BE2C (cell line): ENCODE results near the gene PRMT1.

Experiments used
- DNase-seq: peaks from one replicate; pipeline ENCODE4 v3.0.0-alpha.2; 2020
- H3K27me3 ChIP-seq: fragments of 250-450 bp; sonication (Bioruptor Pico); 2 replicates; pipeline ENCODE4 v1.5.1; 2020; ENCODE audit warnings: mild to moderate bottlenecking
- H3K36me3 ChIP-seq: fragments of 250-450 bp; sonication (Bioruptor Pico); 2 replicates; pipeline ENCODE4 v1.5.1; 2020; ENCODE audit warnings: mild to moderate bottlenecking
- H3K4me1 ChIP-seq: fragments of 250-450 bp; sonication (Bioruptor Pico); 2 replicates; pipeline ENCODE4 v1.5.1; 2020
- H3K4me3 ChIP-seq: 2 replicates; pipeline ENCODE4 v1.5.1; 2011; ENCODE audit warnings: low read depth, low read length
- H3K9me3 ChIP-seq: fragments of 250-450 bp; sonication (Bioruptor Pico); 2 replicates; pipeline ENCODE4 v1.5.1; 2020
- TF ChIP-seq, protein P1 (sequence below): IDR thresholded peaks from 2 replicates; pipeline ENCODE4 v1.5.1; 2012; ENCODE audit warnings: mild to moderate bottlenecking, low read depth, low read length

The PRMT1 gene

DNA sequence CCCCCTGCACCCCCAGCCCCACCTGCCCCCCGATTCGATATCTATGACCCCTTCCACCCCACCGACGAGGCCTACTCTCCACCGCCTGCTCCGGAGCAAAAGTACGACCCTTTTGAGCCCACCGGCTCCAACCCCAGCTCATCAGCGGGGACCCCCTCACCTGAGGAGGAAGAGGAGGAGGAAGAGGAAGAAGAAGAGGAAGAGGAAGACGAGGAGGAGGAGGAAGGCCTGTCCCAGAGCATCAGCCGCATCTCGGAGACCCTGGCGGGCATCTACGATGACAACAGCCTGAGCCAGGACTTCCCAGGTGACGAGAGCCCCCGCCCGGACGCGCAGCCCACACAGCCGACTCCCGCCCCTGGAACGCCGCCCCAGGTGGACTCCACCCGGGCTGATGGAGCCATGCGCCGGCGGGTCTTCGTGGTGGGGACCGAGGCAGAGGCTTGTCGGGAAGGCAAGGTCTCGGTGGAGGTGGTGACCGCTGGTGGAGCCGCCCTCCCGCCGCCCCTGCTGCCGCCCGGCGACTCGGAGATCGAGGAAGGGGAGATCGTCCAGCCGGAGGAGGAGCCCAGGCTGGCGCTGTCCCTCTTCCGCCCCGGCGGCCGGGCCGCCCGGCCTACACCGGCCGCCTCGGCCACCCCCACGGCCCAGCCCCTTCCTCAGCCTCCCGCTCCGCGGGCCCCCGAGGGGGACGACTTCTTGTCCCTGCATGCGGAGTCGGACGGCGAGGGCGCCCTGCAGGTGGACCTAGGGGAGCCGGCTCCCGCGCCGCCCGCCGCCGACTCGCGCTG, 25.8 kb upstream of the PRMT1 start:
- Histone ChIP-seq H3K4me1 (no peaks in the 10 kb centered on the region), H3K27me3 (no peaks in the 10 kb centered on the region), H3K36me3 (peaks cover 71% of the 10 kb centered on the region), H3K9me3 (no peaks in the 10 kb centered on the region), H3K4me3 (no peak overlapping the region)
- DNase-seq: no peak
- TF ChIP-seq, protein P1, sequence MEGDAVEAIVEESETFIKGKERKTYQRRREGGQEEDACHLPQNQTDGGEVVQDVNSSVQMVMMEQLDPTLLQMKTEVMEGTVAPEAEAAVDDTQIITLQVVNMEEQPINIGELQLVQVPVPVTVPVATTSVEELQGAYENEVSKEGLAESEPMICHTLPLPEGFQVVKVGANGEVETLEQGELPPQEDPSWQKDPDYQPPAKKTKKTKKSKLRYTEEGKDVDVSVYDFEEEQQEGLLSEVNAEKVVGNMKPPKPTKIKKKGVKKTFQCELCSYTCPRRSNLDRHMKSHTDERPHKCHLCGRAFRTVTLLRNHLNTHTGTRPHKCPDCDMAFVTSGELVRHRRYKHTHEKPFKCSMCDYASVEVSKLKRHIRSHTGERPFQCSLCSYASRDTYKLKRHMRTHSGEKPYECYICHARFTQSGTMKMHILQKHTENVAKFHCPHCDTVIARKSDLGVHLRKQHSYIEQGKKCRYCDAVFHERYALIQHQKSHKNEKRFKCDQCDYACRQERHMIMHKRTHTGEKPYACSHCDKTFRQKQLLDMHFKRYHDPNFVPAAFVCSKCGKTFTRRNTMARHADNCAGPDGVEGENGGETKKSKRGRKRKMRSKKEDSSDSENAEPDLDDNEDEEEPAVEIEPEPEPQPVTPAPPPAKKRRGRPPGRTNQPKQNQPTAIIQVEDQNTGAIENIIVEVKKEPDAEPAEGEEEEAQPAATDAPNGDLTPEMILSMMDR: no peak

DNA sequence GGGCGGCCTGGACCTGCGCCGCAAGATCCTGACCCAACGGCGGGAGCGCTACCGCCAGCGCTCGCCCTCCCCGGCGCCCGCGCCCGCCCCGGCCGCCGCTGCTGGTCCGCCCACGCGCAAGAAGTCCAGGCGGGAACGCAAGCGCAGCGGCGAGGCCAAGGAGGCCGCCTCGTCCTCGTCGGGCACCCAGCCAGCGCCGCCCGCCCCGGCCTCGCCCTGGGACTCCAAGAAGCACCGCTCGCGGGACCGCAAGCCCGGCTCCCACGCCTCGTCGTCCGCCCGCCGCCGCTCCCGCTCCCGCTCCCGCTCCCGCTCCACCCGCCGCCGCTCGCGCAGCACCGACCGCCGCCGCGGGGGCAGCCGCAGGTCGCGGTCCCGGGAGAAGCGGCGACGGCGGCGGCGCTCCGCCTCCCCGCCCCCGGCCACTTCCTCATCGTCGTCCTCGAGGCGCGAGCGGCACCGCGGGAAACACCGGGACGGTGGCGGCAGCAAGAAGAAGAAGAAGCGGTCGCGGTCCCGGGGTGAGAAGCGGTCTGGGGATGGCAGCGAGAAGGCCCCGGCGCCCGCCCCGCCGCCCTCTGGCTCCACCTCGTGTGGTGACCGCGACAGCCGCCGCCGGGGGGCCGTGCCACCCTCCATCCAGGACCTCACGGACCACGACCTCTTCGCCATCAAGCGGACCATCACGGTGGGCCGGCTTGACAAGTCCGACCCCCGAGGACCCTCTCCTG, 25.1 kb upstream of the PRMT1 start:
- peaks cover 70% of the 10 kb centered on the region for H3K36me3 ChIP-seq
- no peak overlapping the region for H3K4me3 ChIP-seq
- no peaks in the 10 kb centered on the region for H3K27me3 ChIP-seq
- H3K9me3 ChIP-seq: no peaks in the 10 kb centered on the region
- no peak for DNase-seq
- H3K4me1 ChIP-seq: no peaks in the 10 kb centered on the region
- TF ChIP-seq, protein P1: no peak

GRCh38 chr19:49652551-49653465, 24.3 kb upstream of the PRMT1 start:
- TF ChIP-seq, protein P1: no peak
- Histone ChIP-seq H3K4me3 (no peak overlapping the region), H3K36me3 (peaks cover 69% of the 10 kb centered on the region), H3K9me3 (no peaks in the 10 kb centered on the region), H3K27me3 (no peaks in the 10 kb centered on the region), H3K4me1 (no peaks in the 10 kb centered on the region)
- no peak for DNase-seq

DNA sequence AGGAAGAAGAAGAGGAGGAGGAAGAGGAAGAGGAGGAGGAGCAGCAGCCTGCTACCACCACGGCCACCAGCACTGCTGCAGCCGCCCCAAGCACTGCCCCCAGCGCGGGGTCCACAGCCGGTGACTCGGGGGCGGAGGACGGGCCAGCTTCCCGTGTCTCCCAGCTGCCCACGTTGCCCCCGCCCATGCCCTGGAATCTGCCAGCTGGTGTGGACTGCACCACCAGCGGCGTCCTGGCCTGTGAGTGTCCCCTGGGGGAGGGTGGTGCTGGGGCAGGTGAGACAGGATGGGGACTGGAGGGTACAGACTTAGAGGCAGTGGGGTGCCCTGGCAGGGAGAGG, 23.6 kb upstream of the PRMT1 start:
- Histone ChIP-seq H3K9me3 (no peaks in the 10 kb centered on the region), H3K4me1 (no peaks in the 10 kb centered on the region), H3K36me3 (peaks cover 75% of the 10 kb centered on the region), H3K27me3 (no peaks in the 10 kb centered on the region), H3K4me3 (no peak overlapping the region)
- TF ChIP-seq, protein P1: no peak
- no peak for DNase-seq

DNA sequence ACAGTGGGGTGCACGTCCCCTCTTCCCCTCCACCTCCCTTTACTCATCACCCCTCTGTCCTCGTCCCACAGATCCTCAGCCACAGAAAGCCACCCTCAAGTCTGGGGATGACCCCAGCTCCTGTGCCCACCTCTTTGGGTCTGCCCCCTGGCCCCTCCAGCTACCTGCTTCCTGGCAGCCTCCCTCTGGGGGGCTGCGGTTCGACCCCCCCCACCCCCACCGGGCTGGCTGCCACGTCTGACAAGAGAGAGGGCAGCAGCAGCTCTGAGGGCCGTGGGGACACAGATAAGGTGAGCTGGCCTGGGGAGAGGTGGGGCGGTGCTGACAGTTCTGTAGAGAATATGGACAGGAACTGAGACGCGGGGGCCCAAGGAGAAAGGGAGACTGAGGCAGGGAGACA, 22.5 kb upstream of the PRMT1 start:
- no peaks in the 10 kb centered on the region for H3K27me3 ChIP-seq
- H3K4me3 ChIP-seq: no peak overlapping the region
- TF ChIP-seq, protein P1: no peak
- peaks cover 80% of the 10 kb centered on the region for H3K36me3 ChIP-seq
- no peaks in the 10 kb centered on the region for H3K4me1 ChIP-seq
- DNase-seq: no peak
- no peaks in the 10 kb centered on the region for H3K9me3 ChIP-seq
